Measurements from ENCODE around the gene HPS4. TPM values are rescaled to one million over a fixed set of nuclear protein-coding genes. Genes with fewer than 3 reads are reported as not detected.

Gene HPS4
- total and polyA plus RNA-seq, 2 of the 8 experiments (the other 6 are each of a cell fraction or from before 2014, with no cell fraction given): 28.0 to 35.2 TPM

GRCh38 chr22:26431261-26431995 lies 52.2 kb downstream of the HPS4 start (continued):
- TF ChIP-seq MAX (IDR thresholded peaks at IDR 0.05) (no peak), JUND (IDR thresholded peaks at IDR 0.05; ENCODE audit: low read length) (no peak), EZH2 (IDR thresholded peaks at IDR 0.05; ENCODE audit: low read depth, low read length, severe bottlenecking) (no peak), CBX5 (IDR thresholded peaks at IDR 0.05; ENCODE audit: low read depth, low read length) (no peak), BRCA1 (IDR thresholded peaks at IDR 0.05; ENCODE audit: low read depth, low read length) (no peak), CEBPB (IDR thresholded peaks at IDR 0.05; ENCODE audit: low read depth, low read length) (no peak), TEAD4 (IDR thresholded peaks at IDR 0.05; ENCODE audit: low read depth, low read length) (no peak), SIN3A (conservative IDR thresholded peaks at IDR 0.05 in 1 of 2, IDR thresholded peaks at IDR 0.05 in 1 of 2; ENCODE audit: low read depth in 1 of 2, low read length in 2 of 2) (no peak)

All from H1 (cell line).